ENCODE data around the gene GRM4.

The GRM4 gene

DNA sequence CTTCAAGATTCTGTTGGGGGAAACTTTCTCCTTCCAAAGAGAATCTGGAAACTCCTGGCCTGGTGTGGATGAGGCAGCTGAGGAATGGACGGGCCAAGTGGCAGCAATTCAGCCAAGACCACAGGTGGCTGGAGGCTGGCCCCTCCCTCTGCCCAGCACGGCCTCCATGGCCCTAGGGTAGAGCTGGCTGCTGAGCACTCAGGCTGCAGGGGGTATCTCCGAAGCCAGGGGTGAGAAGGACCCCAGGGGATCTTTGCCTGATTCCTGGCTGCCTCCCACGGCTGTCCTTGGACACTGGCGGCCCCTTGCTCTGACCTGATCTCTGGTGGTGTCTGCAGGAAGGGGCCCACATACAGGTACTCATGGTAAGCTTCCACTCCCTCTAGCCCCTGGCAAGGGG lies 39.0 kb downstream of the GRM4 start:
- Histone ChIP-seq H3K4me2 (ENCODE audit: low read depth, low read length, poor library complexity, severe bottlenecking) (no peak overlapping the region), H3K27me3 (ENCODE audit: insufficient read depth, low read length, poor library complexity, severe bottlenecking) (no peaks in the 10 kb centered on the region), H3K36me3 (ENCODE audit: insufficient read depth, low read length) (no peaks in the 10 kb centered on the region), H2AFZ (ENCODE audit: low read length) (no peak overlapping the region), H3K9ac (ENCODE audit: low read depth, low read length, poor library complexity, severe bottlenecking) (no peak overlapping the region), H3F3A (ENCODE audit: low read depth) (no peaks in the 10 kb centered on the region), H4K20me1 (ENCODE audit: insufficient read depth, low read length, poor library complexity, severe bottlenecking) (no peaks in the 10 kb centered on the region), H3K9me3 (ENCODE audit: insufficient read depth, low read depth, low read length) (no peaks in the 10 kb centered on the region), H3K4me1 (ENCODE audit: insufficient read depth, low read length, poor library complexity, severe bottlenecking) (no peaks in the 10 kb centered on the region), H3K79me2 (ENCODE audit: insufficient read depth, low read length) (no peaks in the 10 kb centered on the region), H3K4me3 (ENCODE audit: low read length, poor library complexity, severe bottlenecking) (no peak overlapping the region), H3K9me2 (replicated peaks; ENCODE audit: low read depth, low read length) (no peaks in the 10 kb centered on the region)
- TF ChIP-seq CTCF (conservative IDR thresholded peaks at IDR 0.05; ENCODE audit: low read length): no peak
- TF ChIP-seq EZH2phosphoT487 (IDR thresholded peaks at IDR 0.05; ENCODE audit: borderline replicate concordance): no peak

GRCh38 chr6:34106421-34106820 lies 39.5 kb downstream of the GRM4 start:
- TF ChIP-seq CTCF (conservative IDR thresholded peaks at IDR 0.05; ENCODE audit: low read length) (no peak), EZH2phosphoT487 (IDR thresholded peaks at IDR 0.05; ENCODE audit: borderline replicate concordance) (no peak)
- Histone ChIP-seq H3K9me2 (replicated peaks; ENCODE audit: low read depth, low read length) (no peaks in the 10 kb centered on the region), H3K27me3 (ENCODE audit: insufficient read depth, low read length, poor library complexity, severe bottlenecking) (no peaks in the 10 kb centered on the region)

GRCh38 chr6:34104628-34105027 lies 41.3 kb downstream of the GRM4 start:
- no peaks in the 10 kb centered on the region for H3K9me3 ChIP-seq (ENCODE audit: insufficient read depth, low read depth, low read length)
- H3F3A ChIP-seq (ENCODE audit: low read depth): no peaks in the 10 kb centered on the region
- H3K4me3 ChIP-seq (ENCODE audit: low read length, poor library complexity, severe bottlenecking): no peak overlapping the region
- H3K36me3 ChIP-seq (ENCODE audit: insufficient read depth, low read length): no peaks in the 10 kb centered on the region
- H3K27me3 ChIP-seq (ENCODE audit: insufficient read depth, low read length, poor library complexity, severe bottlenecking): no peaks in the 10 kb centered on the region
- H3K4me1 ChIP-seq (ENCODE audit: insufficient read depth, low read length, poor library complexity, severe bottlenecking): no peaks in the 10 kb centered on the region
- no peaks in the 10 kb centered on the region for H3K9me2 ChIP-seq (replicated peaks; ENCODE audit: low read depth, low read length)
- H3K9ac ChIP-seq (ENCODE audit: low read depth, low read length, poor library complexity, severe bottlenecking): no peak overlapping the region
- no peak overlapping the region for H3K4me2 ChIP-seq (ENCODE audit: low read depth, low read length, poor library complexity, severe bottlenecking)
- no peak overlapping the region for H2AFZ ChIP-seq (ENCODE audit: low read length)
- TF ChIP-seq EZH2phosphoT487 (IDR thresholded peaks at IDR 0.05; ENCODE audit: borderline replicate concordance): no peak
- no peak for TF ChIP-seq CTCF (conservative IDR thresholded peaks at IDR 0.05; ENCODE audit: low read length)
- H3K79me2 ChIP-seq (ENCODE audit: insufficient read depth, low read length): no peaks in the 10 kb centered on the region
- H4K20me1 ChIP-seq (ENCODE audit: insufficient read depth, low read length, poor library complexity, severe bottlenecking): no peaks in the 10 kb centered on the region

More at GRCh38 chr6:34106421-34106820, 39.5 kb downstream of the GRM4 start:
- H3K79me2 ChIP-seq (ENCODE audit: insufficient read depth, low read length): no peaks in the 10 kb centered on the region
- no peak overlapping the region for H3K9ac ChIP-seq (ENCODE audit: low read depth, low read length, poor library complexity, severe bottlenecking)
- no peaks in the 10 kb centered on the region for H3K4me1 ChIP-seq (ENCODE audit: insufficient read depth, low read length, poor library complexity, severe bottlenecking)
- no peaks in the 10 kb centered on the region for H3F3A ChIP-seq (ENCODE audit: low read depth)
- H3K4me2 ChIP-seq (ENCODE audit: low read depth, low read length, poor library complexity, severe bottlenecking): no peak overlapping the region
- no peak overlapping the region for H2AFZ ChIP-seq (ENCODE audit: low read length)
- H3K36me3 ChIP-seq (ENCODE audit: insufficient read depth, low read length): no peaks in the 10 kb centered on the region
- H3K9me3 ChIP-seq (ENCODE audit: insufficient read depth, low read depth, low read length): no peaks in the 10 kb centered on the region
- H4K20me1 ChIP-seq (ENCODE audit: insufficient read depth, low read length, poor library complexity, severe bottlenecking): no peaks in the 10 kb centered on the region
- H3K4me3 ChIP-seq (ENCODE audit: low read length, poor library complexity, severe bottlenecking): no peak overlapping the region
